ENCODE results near the gene CCNT1. TPM values are rescaled to one million over a fixed set of nuclear protein-coding genes. Genes with fewer than 3 reads are reported as not detected.

The CCNT1 gene
- total RNA-seq, 2 donors from 2014 or later: 12.5 to 31.6 TPM

DNA sequence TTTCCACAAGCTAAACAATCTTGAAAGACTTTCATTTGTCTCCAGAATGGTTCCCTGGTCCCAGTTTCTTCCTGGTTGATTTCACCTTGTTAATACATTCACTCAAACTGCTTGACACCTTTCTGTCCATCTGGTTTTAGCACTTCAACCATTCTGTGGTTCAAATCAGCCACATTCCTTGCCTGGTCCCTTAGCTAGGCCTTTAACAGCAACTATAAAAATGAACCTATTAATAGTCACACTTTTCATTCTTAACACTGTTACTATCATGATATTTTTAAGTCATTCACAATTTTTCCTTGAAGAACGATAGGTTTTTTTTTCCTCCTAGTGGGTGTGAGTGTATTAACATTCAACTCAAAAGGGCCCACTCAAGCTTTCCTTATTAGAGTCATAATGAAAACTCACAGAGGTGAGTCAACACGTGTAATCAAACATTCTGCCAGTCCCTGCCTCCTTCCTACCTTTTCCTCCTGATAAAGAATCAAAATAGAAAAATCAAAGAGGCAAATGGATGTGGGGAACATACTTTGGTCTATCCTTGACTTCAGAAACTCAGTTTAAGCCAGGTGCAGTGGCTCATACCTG lies 34.4 kb upstream of the CCNT1 start:
- Histone ChIP-seq H3K36me3 (replicated peaks in 1 of 2; ENCODE audit: insufficient read depth in 1 of 2, low read depth in 2 of 2) (no peaks in the 10 kb centered on the region), H3K27ac (no peak overlapping the region), H3K9me3 (no peaks in the 10 kb centered on the region), H3K4me1 (no peaks in the 10 kb centered on the region), H3K4me3 (no peak overlapping the region), H3K27me3 (no peaks in the 10 kb centered on the region)
- ATAC-seq (no peak), DNase-seq (no peak)
- TF ChIP-seq POLR2A (IDR thresholded peaks at IDR 0.05): no peak
- TF ChIP-seq, protein P1, sequence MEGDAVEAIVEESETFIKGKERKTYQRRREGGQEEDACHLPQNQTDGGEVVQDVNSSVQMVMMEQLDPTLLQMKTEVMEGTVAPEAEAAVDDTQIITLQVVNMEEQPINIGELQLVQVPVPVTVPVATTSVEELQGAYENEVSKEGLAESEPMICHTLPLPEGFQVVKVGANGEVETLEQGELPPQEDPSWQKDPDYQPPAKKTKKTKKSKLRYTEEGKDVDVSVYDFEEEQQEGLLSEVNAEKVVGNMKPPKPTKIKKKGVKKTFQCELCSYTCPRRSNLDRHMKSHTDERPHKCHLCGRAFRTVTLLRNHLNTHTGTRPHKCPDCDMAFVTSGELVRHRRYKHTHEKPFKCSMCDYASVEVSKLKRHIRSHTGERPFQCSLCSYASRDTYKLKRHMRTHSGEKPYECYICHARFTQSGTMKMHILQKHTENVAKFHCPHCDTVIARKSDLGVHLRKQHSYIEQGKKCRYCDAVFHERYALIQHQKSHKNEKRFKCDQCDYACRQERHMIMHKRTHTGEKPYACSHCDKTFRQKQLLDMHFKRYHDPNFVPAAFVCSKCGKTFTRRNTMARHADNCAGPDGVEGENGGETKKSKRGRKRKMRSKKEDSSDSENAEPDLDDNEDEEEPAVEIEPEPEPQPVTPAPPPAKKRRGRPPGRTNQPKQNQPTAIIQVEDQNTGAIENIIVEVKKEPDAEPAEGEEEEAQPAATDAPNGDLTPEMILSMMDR (IDR thresholded peaks at IDR 0.05): no peak
- 32 to 34% methylated on average over 2 of the region's 2 CpGs for WGBS, 2 donors
- intact Hi-C loops (cut with DNase I): no loop called here

DNA sequence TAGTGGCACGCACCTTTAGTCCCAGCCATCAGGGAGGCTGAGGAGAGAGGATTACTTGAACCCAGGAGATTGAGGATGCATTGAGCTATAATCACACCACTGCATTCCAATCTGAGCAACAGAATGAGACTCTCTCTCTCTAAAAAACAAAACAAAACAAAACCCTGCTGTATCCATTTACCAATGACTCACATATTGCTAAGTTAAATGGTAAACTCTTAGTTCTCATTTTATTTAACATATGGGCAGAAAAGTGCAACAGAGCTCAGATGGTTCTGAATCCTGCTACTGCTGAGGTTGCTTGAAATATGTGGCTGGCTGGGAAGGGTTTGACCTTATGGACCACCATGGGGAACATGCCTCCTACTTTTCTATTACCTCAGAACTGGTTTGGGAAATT lies 33.7 kb upstream of the CCNT1 start:
- no peaks in the 10 kb centered on the region for H3K4me1 ChIP-seq
- ATAC-seq: no peak
- H3K27ac ChIP-seq: no peak overlapping the region
- intact Hi-C loops (cut with DNase I): no loop called here
- no peaks in the 10 kb centered on the region for H3K27me3 ChIP-seq
- H3K4me3 ChIP-seq: no peak overlapping the region
- TF ChIP-seq, protein P1 (IDR thresholded peaks at IDR 0.05): no peak
- TF ChIP-seq POLR2A (IDR thresholded peaks at IDR 0.05): no peak
- no peak for DNase-seq
- no peaks in the 10 kb centered on the region for H3K9me3 ChIP-seq
- WGBS, 2 donors: 86 to 94% methylated on average over 1 of the region's 1 CpG
- H3K36me3 ChIP-seq (replicated peaks in 1 of 2; ENCODE audit: insufficient read depth in 1 of 2, low read depth in 2 of 2): no peaks in the 10 kb centered on the region

GRCh38 chr12:48744251-48745008 lies 27.9 kb upstream of the CCNT1 start:
- Histone ChIP-seq H3K27ac (no peak overlapping the region), H3K9me3 (no peaks in the 10 kb centered on the region), H3K4me1 (no peaks in the 10 kb centered on the region), H3K27me3 (no peaks in the 10 kb centered on the region), H3K4me3 (no peak overlapping the region), H3K36me3 (replicated peaks in 1 of 2; ENCODE audit: insufficient read depth in 1 of 2, low read depth in 2 of 2) (no peaks in the 10 kb centered on the region)
- WGBS, 2 donors: 63 to 77% methylated on average over 9 of the region's 9 CpGs
- DNase-seq (no peak), ATAC-seq (no peak)
- intact Hi-C loops (cut with DNase I): no loop called here
- TF ChIP-seq, protein P1 (IDR thresholded peaks at IDR 0.05): no peak
- no peak for TF ChIP-seq POLR2A (IDR thresholded peaks at IDR 0.05)

DNA sequence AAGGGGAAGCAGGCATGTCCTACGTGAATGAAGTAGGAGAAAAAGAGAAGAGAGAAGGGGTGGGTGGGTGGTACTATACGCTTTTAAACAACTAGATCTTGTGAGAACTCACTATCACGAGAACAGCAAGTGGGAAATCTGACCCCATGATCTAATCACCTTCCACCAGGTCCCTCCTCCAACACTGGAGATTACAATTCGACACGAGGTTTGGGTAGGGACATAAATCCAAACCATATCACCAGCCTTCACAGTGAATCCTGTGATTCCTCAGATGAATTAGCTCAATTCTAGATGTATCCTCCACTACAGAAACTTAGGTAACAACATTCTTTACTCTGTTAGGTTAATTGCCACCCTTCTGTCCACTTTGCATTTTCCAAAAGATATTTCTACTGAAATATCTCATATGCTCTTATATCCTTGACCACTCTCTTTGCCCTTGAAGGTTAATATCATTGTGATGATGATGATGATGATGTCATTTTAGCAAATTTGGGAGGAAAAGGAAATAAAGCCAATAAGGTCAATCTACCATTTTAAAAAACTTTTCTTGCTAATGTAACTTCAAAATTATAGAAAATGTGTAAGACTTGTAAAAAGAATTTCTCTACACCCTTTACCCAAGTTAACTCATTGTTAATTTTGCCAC lies 23.2 kb upstream of the CCNT1 start:
- WGBS, 2 donors: 38 to 45% methylated on average over 5 of the region's 5 CpGs
- no peak for TF ChIP-seq POLR2A (IDR thresholded peaks at IDR 0.05)
- TF ChIP-seq, protein P1 (IDR thresholded peaks at IDR 0.05): no peak
- peaks cover 0 to 4% of the 10 kb centered on the region in 2 donors for H3K27me3 ChIP-seq
- DNase-seq (no peak), ATAC-seq (no peak)
- H3K27ac ChIP-seq: no peak overlapping the region
- H3K36me3 ChIP-seq (replicated peaks in 1 of 2; ENCODE audit: insufficient read depth in 1 of 2, low read depth in 2 of 2): no peaks in the 10 kb centered on the region
- no peaks in the 10 kb centered on the region for H3K4me1 ChIP-seq
- no peak overlapping the region for H3K4me3 ChIP-seq
- no peaks in the 10 kb centered on the region for H3K9me3 ChIP-seq
- intact Hi-C loops (cut with DNase I): no loop called here

All from body of pancreas (tissue), 4 donors.